DLD1 (cell line): ENCODE data around the gene ITGA2B.
"Not testable (repeated sequence)": the region's sequence is repeated elsewhere in the genome, so short reads cannot be mapped to it uniquely, and the experiment has no call there.

Source experiments
- in situ Hi-C: cut with HindIII; loops from 2 replicates; pipeline ENCODE4 v1.10.0; 2017; ENCODE audit warnings: low sequenced_read_pairs

The ITGA2B gene

DNA sequence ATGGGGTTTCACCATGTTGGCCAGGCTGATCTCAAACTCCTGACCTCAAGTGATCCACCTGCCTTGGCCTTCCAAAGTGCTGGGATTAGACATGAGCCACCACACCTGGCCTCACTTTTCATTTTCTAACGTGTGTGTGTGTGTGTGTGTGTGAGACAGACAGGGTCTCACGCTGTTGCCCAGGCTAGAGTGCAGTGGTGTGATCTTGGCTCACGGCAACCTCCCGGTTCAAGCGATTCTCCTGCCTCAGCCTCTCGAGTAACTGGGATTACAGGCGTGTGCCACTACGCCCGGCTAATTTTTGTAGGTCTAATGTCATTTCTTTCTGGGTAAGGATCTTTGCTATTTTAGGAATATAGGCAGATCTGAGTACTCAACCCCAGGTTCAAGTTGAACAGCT is 4.7 kb upstream of the ITGA2B start:
- in situ Hi-C loops = not testable (repeated sequence)

DNA sequence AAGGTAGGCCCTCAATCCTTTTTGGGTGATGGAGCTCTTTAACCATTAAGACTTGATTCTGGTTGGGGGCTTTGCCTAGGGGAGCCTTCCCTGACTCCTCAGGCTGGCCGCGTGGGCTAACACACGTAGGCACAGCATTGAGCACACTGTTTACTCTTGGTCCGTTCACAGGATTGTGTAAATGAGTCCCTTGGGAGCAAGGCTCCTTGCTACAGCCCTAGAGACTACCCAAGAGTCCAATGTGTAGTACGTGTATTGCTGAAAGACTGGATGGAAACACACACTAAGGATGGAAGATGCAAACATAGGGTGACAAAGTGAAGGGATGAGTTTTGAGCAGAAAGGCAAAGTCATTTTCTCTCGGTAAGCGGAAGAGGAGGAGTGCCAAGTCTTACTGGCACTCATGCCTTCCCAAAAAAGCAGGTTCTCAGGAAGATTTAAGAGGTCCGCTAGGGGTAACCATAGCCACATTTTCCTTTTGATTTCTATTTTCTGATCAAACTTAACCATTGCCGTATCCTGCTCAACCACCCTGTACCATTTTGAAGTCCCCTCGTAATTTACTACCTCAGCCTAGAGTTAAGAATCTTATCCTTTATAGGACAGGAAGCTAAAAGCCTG is 911 bp upstream of the ITGA2B start:
- in situ Hi-C loops = no loop called here

DNA sequence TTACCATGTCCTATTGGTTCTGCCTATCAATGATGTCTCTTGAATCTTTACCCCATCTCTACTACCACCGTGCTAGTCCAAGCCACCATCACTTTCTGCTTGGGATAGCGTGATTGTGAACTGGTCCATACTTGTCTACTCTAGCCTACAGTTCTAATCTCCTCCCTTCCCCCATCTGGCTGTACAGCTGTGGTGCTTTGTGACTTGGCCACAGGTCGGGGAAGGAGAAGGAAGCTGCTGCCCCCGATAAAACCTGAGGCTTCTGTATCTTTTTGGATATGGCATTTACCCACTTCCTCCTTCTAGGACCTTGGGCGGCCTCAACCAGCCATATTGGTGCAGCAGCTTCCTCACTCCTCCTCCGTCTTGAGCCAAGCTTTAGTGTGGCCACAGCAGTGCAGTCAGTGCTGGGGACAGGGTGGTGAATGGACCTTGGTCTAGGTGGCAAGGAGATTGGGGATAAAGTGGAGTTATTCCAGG is 314 bp upstream of the ITGA2B start:
- in situ Hi-C loops = no loop called here

DNA sequence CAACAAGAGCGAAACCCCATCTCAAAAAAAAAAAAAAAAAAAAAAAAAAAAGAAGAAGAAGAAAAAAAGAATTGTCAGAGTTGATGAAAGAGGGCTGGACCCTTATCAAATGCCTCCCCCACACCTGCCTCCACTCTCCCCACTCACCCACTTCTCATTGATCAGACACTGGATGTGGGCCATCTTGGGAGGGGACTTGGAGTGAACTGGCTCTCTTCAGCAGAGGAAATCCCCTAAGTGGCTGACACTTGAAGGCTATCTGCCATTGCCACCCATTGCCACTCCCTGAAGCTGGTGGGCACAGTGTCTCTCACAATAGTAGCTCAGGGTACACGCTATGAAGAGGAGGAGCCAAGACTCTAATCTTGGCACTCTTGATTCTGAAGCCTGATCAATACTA is 1.6 kb downstream of the ITGA2B start:
- in situ Hi-C loops = no loop called here

DNA sequence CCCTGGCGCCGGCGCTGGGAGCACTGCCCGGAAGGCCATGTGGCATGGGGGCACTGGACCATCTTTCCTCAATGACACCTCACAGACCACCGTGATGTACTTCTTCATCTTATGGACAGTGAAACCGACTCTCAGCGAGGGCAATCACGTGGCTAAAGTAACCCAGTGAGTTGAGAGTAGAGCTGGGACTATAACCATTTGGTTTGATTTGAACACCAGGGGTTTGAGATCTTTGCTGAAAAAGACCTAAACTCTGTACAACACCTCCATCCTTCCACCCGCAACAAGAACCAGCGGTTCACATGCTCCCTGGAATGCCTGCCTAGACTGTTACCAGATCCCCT is 3.3 kb downstream of the ITGA2B start:
- in situ Hi-C loops = no loop called here

DNA sequence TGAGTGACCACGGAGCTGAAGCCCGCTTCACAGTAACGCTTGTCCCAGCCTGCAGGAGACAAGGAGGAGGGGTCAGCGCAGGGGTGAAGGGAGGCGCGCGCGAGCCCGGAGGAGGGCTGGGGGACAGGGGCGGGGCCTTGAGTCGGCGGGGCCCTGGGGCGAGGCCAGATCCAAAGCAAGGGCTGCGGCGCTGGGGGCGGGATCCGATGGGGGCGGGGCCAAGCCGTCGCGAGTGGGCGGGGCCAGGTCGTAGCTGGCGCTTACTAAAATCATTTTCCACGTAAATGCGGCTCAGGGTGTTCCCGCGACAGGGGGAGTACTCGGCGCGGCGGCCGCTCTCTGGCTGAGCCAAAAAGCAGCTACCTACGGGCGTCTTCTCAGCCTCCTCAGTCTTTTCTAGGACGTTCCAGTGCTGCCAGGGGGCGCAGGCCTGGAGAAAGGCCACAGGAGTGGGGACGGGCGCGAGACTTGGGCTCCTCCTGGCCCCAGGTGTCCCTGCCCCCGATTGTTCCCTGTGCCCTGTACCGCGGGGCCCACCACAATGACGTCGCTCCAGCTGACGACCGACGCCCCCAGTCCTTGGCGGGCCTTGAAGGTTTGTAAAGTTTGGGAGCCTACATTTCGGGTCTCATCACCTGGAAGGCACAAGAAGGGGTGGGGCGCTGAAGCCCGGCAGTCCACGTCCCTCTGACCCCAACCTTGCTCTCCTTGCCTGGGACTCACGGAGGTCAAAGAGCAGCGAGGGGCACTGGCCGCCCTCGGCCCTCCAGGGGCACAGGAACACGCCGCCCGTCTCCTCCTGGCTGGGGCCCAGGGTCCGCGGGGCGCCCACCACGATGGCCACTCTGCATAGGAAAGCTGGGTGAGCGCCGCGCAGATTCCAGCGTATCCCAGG is 3.9 kb downstream of the ITGA2B start:
- in situ Hi-C loops = no loop called here

DNA sequence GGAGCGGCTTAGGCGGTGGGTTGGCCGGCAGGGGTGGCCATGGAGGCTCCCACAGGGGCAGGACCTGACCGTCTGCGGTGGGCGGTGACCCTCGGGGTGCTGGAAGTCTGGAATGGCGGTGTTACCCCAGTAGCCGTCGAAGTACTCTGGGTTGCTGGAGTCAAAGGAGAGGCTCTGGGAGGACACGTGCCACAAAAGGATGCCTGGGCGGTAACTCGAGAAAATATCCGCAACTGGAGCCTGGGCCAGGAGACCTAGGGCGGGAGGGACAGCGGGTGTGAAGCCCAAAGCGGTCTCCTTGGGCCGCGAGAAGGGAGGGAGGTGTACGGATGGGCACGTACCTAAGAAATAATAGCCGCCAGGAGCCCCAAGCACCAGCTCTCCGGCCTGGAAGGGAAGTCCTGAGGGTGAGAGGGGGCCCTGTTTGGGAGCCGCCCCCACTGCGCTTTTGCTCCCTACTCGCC is 4.6 kb downstream of the ITGA2B start:
- in situ Hi-C loops = no loop called here

DNA sequence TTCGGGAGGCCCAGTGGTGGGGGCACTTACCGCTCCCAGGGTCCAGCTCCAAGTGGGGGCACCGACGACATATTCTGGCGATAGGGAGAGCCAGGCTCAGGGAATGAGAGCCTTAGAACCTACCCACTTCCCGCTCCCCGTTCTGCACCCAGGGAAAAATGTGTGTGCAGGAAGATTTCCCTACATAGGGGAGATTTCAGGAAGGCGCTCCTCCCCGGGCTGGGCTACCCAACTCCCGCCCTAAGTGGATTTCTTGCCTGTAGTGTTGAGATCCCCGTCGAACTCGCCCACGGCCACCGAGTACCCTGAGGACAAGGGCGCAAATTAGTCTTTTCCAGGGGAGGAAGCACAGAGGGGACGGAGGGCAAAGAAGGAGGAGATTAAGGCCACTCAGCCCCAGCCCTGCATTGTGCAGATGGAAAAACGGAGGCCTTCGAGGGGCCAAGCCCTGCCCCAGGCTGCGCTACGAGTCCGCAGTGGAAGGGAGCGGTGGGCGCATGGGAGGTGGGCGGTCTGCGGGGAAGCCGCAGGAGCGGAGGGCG is 5.1 kb downstream of the ITGA2B start:
- in situ Hi-C loops = no loop called here

DNA sequence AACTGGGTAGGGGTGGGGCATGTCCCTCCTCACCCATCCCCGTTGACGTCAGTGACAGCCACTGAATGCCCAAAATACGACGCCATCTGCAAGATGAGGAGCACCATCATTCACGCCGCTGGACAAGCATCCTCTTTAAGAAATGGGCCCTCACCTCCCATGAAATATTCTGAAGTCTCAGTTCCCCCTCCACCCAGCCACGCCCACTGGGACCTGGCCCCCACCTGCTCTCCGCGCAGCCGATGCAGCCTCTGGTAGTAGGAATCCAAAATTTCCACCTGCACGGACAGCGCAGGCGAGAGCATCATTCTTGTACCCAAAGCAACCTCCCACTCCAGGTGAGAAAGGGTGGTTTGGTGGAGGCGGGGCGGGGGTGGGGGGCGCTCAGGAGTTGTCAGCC is 5.6 kb downstream of the ITGA2B start:
- in situ Hi-C loops = no loop called here

DNA sequence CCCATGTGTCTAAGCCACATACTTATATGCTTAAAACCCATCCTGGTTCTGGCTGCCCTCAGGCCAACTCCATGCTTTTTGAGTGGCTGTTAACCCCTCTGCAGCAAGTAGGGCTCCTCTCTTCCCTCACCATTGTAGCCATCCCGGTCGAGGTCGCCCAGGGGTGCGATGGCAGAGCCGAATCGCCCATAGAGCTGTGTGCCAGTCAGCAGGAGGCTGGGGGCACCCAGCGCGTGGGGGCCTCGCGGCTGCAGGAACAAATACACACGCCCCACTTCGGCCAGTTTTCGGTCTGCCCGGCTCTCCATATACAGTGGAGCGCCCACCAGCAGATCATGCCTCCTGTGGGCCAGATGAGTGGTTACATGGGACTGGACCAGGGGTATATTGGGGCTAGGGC is 6.1 kb downstream of the ITGA2B start:
- in situ Hi-C loops = no loop called here

DNA sequence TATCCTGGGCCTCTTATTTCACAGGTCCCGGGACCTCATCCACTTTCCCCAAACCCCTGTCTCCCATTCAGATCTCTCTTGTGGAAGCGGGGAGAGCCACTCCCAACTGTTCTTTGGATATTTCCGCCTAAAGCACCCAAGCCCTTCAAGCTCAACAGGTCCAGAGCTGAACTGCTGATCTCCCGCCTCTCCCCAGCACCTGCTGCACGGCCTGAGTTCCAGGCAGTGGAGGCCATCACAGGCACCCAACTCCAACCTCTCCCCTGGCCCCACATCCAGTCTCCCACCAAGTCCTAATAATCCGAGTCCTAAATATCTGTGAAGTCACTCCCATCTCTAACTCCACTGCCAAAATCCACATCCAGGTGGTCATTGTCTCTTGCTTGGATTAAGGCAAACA is 6.5 kb downstream of the ITGA2B start:
- in situ Hi-C loops = no loop called here

DNA sequence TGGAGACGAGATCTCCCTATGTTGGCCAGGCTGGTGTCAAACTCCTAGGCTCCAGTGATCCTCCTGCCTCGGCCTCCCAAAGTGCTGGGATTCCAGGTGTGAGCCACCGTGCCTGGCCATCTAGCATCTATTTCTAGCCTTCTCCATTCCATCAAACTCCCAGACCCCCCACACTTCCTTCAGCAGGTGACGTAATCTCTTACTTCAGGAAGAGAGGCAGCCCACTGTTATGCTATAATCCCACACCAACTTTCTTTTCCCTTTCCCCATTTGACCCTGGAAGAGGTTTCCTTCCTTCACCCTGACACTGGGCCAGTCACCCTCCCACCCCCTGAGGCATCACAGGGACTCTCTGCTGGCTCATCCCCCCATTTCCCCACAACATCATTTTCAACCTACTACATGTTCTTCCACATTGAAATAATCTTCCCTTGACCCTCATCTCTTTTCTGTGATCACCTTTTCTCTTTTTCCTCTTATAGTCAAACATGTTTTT is 7.6 kb downstream of the ITGA2B start:
- in situ Hi-C loops = no loop called here

DNA sequence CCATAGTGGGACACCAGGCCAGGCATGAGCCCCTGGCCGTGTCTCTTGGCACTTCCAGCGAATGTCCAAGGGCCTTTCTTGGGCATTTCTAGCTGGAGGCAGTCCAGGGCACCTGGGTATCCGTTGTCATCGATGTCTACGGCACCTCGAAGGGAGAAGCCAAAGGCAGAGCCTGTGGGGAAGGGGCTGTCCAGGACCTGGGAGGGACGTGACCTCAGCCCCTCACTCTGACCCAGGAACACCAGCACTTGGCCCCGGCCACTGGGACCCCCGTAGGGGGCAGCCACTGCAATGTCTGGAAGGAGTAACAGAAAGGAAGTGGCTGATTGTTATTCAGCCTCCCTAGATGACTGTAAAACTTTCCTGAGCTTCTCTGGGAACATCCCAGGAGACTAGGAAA is 8.7 kb downstream of the ITGA2B start:
- in situ Hi-C loops = no loop called here

DNA sequence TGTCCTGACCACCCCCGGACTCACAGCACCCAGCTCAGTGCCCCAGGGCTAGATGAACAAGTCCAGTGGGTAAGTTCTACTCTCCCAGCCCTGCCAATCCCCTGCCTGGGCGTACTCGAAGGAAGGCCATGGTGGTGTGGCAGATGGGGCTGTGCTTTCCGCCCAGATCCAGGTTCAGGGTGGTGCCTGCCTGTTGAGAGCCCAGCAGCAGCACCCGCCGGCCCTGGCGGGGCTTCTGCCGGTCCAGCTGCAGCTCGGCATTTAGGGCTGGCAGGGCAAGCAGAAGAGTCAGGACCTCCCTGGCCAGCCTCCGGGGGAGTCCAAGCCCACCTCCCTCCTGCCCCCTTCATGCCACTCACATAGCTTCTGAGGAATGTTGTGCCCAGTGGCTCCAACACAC is 9.6 kb downstream of the ITGA2B start:
- in situ Hi-C loops = no loop called here

DNA sequence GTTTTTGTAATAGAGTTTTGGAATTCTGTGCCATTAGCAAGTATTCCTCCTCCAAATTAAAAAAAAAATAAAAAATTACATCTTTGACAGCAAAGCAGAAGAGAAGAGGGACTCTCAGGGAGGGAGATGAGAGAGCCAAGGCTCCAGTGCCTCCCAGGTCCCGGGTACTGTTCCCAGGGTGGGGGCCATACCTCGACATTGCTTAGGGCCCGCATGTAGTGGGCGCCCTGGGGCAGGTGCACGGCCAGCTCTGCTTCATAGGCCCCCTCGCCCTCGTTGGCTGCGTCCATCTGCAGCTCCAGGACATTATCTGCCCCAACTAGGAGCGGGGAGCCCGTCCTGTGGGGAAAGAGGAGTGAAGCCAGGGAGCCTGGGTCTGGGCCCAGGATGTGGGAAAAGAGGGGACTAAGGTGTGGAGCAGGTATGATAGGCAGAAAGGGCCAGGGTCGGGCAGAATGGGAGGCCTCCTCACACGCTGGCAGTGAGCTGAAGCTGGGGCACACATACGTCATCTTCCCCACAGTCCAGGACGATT is 11.2 kb downstream of the ITGA2B start:
- in situ Hi-C loops = no loop called here

DNA sequence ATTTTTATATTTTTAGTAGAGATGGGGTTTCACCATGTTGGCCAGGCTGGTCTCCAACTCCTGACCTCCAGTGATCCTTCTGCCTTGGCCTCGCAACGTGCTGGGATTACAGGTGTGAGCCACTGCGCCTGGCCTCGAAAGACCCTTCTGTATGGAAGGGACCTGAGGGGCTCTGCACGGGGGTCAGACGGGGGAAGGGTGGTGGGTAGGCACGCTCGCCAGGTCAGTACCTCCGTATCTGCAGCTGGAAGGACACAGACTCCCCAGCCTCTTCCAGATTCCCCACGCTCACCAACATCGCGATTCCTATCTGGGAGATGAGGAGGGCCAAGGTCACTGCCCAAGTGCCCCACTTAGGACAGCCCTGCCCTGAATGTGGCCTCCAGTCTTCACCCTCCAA is 12.7 kb downstream of the ITGA2B start:
- in situ Hi-C loops = no loop called here

DNA sequence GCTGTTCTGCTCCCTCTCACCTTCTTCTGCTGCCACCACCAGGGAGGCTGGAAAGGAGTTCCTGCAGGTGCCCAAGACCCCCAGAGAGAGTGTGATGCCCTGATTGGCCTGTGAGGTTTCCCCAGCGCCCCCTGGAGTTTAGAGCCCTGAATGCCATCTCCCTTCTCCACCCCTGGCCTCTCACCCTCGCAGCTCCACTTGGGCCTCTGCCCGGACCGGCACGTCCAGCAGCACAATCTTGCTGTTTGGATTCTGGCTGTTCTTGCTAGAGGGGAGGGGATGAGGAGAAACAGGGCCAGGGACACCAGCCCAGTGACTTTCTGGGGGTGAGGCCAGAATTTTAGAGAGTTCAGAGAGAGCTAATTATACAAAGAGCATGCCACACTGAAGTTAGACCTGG is 13.3 kb downstream of the ITGA2B start:
- in situ Hi-C loops = no loop called here

DNA sequence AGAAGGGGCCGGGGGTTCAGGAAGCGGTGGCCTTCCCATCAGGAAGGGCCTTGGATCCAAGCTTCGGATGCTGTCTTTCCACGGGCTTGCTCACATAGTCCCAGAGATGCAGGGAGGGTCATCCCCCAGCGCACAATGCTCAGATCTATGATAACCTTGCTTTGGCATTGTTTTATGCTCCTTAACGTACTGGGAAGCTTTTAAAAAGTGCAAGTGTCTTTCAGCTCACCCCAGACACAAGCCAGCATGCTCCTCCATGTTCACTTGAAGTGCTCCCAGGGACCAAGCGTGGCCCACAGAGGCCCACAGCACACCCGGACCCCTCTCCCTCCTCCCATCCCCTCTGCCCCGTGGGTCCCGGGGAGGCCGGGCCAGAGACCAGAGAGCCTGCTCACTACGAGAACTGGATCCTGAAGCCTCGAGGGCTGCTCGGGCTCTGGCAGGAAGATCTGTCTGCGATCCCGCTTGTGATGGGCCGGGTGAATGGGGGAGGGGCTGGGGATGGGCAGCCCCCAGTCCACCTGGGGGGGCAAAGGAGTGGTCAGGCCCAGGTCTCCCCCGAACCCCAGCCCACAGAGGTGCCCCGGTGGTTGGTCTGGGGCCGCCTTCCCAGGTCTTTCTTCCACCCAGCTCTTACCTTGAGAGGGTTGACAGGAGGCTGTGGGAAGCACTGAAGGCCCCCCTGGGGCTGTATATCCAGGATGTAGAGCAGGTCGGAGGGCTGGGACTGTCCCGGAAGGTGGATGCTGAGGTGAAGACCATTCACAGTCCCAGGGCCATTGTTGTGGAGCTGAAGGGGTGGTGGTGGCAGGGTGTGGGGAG is 14.0 kb downstream of the ITGA2B start:
- in situ Hi-C loops = no loop called here

DNA sequence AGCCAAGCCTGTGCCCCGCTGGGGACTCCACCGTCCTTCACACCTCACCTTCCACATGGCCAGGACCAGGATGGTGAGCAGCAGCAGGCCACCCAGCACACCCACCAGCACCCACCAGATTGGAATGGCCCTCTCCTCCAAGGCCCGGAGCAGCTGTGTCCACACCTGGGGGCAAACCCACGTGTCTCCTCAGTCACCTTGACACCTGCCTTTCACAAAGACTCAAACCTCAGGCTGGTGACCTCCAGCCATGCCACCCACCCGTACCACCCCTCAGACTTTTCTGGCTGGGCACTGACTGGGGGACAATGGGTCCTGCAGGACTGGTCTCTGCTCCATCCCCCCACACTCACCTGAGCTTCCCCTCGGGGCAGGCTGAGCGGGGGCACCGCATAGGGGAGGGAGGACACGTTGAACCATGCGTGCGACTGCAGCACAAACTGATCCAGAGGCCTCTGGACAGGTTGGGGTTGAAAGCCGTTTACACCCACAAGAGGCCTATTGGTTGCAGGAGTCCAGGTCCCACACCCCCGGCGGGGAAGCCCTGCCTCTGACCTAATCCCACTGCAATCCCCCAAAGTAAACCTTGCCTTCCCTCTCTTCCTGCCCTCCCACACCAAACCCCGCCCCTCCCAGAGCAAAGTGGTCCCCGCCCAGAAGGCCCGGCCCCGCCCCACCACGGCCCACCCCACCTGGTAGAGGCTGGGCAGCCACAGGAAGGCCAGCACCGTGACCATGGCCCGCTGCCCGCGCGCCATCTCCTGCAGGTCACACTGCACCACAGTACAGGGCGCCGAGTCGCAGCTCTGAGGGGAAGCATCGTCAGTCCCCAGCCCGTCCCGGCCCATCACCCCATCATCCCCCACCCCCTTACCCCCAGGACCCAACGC is 14.9 kb downstream of the ITGA2B start:
- in situ Hi-C loops = no loop called here

DNA sequence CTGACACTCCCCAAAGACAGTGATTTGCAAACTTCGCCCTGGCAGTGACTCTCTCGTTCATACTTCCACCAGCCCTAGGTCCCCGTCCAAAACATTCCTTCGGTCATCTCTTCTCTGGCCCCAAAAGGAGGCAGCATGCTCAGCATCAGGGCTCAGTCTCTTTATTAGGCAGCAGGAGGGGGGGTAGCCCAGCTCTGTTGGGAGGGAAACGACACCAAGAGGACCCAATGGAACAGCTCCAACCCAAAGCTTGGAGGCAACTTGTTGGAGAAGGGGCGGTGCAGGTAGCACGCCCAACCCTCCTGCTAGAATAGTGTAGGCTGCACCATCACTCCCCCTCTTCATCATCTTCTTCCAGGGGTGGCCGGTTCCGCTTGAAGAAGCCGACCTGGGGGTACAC is 17.4 kb downstream of the ITGA2B start:
- in situ Hi-C loops = no loop called here
